ENCODE results near the gene WDPCP.
"Not testable (repeated sequence)": the region's sequence is repeated elsewhere in the genome, so short reads cannot be mapped to it uniquely, and the experiment has no call there.

The WDPCP gene

DNA sequence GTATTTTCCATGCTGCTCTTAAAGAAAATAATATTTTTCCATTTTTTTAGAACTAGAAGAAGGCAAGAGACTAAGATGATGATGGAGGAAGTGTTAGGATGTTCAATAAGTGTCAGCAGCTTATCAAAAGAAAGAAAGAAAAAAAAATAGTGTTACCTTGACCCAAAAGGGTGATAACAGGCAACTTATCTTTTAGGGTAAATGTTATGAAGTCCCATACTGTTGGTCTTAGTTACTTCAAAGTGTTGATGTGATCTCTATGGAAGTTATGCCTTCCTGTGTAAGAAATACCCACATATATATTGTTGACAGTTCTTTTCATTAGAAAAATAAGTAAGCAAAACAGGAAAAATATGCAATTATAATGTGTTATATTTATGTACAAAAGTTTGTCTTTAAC is 394.1 kb downstream of the WDPCP start:
- H3K9ac ChIP-seq (ENCODE audit: low read depth, low read length): no peak overlapping the region
- no peaks in the 10 kb centered on the region for H3K36me3 ChIP-seq (ENCODE audit: insufficient read depth, low read length)
- H3K9me3 ChIP-seq (ENCODE audit: control insufficient read depth, insufficient read depth, low read length): no peaks in the 10 kb centered on the region
- no peaks in the 10 kb centered on the region for H3K4me1 ChIP-seq (ENCODE audit: insufficient read depth, low read length)

DNA sequence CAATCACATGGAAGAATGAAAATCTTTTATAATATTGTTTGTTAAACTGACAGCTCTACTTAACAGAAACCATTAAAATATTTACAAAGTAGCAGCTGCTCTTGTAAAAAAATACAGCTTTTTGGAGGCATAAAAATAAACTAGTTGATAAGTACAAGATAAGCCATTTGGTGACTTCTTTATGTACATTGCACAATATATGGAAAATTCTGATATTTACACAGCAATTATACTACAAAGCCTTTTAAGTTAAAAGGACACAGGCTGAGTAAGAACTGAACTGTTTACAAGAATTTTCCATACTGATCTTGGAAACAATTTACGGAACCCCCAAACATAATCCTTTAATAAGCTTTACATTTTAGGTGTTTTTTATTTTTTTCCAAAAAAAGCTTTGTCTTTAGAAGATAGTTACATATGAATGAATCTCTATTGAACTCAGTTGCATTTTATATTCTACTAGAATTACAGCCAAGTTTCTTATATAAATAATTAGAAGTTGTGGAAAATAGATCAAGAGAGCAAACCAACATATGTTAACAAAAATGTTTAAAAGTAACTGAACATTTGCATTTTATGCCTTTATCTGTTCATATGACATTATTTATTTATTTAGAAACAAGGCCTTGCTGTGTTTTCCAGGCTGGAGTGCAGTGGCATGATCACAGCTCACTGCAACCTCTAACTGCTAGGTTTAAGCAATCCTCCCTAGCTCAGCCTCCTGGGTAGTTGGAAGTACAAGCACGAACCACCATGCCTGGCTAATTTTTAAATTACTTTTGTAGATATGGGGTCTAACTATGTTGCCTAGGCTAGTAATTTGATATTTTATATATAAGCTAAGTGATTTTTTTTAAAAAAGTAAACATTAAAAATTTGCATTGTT is 395.1 kb downstream of the WDPCP start:
- Histone ChIP-seq H3K9me3 (ENCODE audit: control insufficient read depth, insufficient read depth, low read length) (no peaks in the 10 kb centered on the region; the same call in 1 of the 2 replicates), H3K4me1 (ENCODE audit: insufficient read depth, low read length) (no peaks in the 10 kb centered on the region), H3K9ac (ENCODE audit: low read depth, low read length) (no peak overlapping the region), H3K36me3 (ENCODE audit: insufficient read depth, low read length) (no peaks in the 10 kb centered on the region)

DNA sequence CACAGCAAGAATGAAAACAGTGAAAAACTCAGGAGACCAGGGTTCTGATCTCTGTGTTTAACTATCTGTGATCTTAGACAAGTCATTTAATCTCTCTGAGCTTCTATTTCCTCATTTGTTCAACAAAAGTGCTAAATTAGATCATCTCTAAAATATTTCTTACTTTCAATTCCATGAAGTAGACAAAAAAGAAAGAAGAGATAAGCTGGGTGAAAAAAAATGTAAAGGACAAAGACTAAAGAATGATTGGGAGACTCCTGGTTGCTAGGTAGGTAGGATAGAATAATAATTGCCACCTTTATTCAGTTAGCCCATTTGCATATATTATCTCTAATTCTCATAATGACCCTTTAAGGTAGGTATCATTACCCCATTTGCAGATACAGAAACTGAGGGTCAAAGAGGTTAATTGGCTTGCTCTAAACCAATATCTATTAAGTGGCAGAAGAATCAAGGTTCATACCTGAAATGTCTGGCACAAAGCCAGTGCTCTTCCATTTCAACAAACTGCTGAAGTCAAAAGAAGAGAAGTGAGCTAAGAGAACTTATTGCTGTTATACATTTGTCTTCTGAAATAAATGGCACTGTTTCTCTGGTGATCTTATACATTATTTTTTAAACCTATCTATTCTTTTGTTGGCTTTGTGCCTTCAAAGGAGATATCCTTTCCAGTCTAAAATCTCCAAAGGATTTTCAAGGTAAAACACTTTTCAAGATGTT is 395.9 kb downstream of the WDPCP start:
- Histone ChIP-seq H3K36me3 (ENCODE audit: insufficient read depth, low read length) (no peaks in the 10 kb centered on the region), H3K9me3 (ENCODE audit: control insufficient read depth, insufficient read depth, low read length) (peaks cover 5% of the 10 kb centered on the region; the same call in 1 of the 2 replicates), H3K9ac (ENCODE audit: low read depth, low read length) (no peak overlapping the region), H3K4me1 (ENCODE audit: insufficient read depth, low read length) (no peaks in the 10 kb centered on the region)

DNA sequence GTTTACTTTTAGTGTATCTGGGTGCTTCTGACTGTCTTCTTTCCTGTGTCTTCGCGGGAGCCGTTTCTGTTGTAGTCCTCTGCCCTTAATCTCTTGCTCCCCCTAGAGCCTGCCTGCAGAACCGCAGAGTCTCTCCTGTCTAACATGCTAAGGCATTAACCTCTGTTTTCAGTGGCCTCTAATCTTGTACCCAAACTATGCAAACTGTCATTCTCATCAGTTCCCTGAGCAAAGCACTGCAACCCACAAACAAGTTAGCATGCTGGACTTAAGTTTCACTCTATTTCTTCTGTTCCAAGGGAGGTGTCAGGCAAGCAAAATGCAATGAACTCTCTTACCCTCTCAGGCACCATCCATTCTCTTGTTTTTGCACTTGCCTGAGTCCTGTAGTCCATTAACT is 399.3 kb downstream of the WDPCP start:
- no peak overlapping the region for H3K9ac ChIP-seq (ENCODE audit: low read depth, low read length)
- no peaks in the 10 kb centered on the region for H3K36me3 ChIP-seq (ENCODE audit: insufficient read depth, low read length)
- H3K4me1 ChIP-seq (ENCODE audit: insufficient read depth, low read length): no peaks in the 10 kb centered on the region
- H3K9me3 ChIP-seq (ENCODE audit: control insufficient read depth, insufficient read depth, low read length): peaks cover 5% of the 10 kb centered on the region; the same call in 1 of the 2 replicates

DNA sequence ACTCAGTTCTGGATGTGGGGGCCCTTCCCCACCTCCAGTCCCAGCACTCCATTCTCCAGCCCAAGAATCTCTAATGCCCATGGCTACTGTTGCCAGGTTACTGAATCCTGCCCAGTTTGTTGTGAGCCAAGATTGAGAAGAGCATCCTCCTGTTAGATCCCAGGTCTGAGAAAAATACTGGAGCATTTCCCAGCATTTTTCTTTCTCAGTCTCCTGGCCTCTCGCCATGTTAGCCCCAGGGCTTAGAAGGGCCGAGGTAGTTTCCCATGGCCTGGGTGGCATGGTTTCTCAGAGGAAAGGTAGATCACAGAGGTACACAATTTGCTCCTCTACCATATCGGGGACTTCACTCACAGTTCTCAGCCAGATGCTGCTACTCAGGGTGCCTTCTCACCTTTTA is 401.9 kb downstream of the WDPCP start:
- Histone ChIP-seq H3K36me3 (ENCODE audit: insufficient read depth, low read length) (no peaks in the 10 kb centered on the region), H3K9ac (ENCODE audit: low read depth, low read length) (no peak overlapping the region)

DNA sequence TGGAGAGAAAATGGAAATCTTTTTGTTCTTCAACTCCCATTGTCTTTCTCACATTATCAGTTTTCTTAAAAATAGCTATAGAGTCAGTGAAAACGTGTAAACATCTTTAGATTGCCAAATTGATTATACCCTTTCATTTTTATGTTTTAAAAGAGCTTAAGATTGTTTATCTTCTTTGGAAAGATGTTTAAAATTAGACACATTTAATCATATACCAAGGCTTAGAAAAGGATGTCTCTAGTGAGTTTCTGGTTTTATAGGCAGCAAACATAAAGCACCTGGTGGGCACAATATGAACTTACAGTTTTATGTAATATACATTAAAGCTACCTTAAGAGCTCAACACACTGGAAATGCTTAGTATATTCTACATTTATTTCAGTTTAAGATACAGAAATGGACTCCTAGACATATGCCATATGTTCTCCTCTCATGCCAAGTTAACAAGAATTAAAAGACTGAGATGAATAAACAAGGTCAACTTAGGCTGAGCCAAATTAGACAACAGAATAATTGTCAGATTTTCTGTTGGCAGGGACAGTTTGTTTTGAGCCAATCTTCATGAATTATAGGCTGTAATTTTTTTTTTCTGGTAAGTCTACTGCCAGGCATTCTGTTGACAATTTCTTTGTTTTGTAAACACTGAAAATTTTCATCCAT is 425.0 kb downstream of the WDPCP start:
- Histone ChIP-seq H3K9ac (ENCODE audit: low read depth, low read length) (no peak overlapping the region), H3K4me1 (ENCODE audit: insufficient read depth, low read length) (no peaks in the 10 kb centered on the region), H3K36me3 (ENCODE audit: insufficient read depth, low read length) (no peaks in the 10 kb centered on the region), H3K9me3 (ENCODE audit: control insufficient read depth, insufficient read depth, low read length) (no peaks in the 10 kb centered on the region)

More for the DNA sequence above, 401.9 kb downstream of the WDPCP start:
- Histone ChIP-seq H3K4me1 (ENCODE audit: insufficient read depth, low read length) (no peaks in the 10 kb centered on the region), H3K9me3 (ENCODE audit: control insufficient read depth, insufficient read depth, low read length) (peaks cover 5% of the 10 kb centered on the region; the same call in 1 of the 2 replicates)

DNA sequence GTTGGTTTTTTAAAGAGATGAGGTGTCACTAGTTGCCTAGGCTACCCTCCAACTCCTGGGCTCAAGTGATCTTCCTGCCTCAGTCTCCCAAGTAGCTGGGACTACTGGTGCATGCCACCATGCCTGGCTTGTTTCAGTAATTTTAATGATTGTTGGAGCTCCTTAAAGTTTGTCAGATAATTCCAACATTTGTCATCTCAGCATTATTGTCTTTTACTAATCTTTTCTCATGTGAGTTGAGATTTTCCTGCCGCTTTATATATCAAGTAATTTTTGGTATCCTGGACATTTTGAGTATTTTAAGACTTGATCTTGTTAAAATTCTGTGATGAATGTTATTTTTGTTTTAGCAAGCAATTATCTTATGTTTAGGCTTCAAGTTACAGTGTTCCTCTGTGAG is 429.0 kb downstream of the WDPCP start:
- H3K4me1 ChIP-seq (ENCODE audit: insufficient read depth, low read length): no peaks in the 10 kb centered on the region
- no peaks in the 10 kb centered on the region for H3K36me3 ChIP-seq (ENCODE audit: insufficient read depth, low read length)
- no peaks in the 10 kb centered on the region for H3K9me3 ChIP-seq (ENCODE audit: control insufficient read depth, insufficient read depth, low read length)
- H3K9ac ChIP-seq (ENCODE audit: low read depth, low read length): no peak overlapping the region

DNA sequence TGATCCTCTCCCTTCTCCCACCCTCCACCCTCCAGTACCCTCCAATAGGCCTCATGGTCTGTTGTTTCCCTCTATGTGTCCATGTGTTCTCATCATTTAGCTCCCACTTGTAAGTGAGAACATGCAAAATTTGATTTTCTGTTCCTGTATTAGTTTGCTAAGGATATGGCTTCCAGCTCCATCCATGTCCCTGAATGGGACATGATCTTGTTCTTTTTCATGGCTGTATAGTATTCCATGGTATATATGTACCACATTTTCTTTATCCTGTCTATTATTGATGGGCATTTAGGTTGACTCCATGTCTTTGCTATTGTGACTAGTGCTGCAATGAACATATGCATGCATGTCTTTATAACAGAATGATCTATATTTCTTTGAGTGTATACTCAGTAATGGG is 451.6 kb downstream of the WDPCP start:
- H3K9me3 ChIP-seq (ENCODE audit: control insufficient read depth, insufficient read depth, low read length); H3K36me3 ChIP-seq (ENCODE audit: insufficient read depth, low read length); H3K4me1 ChIP-seq (ENCODE audit: insufficient read depth, low read length); H3K9ac ChIP-seq (ENCODE audit: low read depth, low read length): not testable (repeated sequence)

DNA sequence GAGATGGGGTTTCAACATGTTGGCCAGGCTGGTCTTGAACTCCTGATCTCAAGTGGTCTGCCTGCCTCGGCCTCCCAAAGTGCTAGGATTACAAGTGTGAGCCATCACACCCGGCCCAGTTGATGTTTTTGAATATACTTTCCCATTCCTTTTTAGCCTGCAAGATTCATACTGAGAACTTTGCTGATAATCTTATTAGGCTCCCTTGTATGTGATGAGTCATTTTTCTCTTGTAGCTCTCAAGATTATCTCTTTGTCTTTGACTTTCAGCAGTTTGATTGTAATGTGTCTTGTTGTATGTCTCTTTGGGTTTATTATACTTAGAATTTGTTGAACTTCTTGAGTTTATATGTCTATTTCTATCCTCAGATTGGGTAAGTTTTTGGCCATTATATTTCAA is 456.3 kb downstream of the WDPCP start:
- no peak overlapping the region for H3K9ac ChIP-seq (ENCODE audit: low read depth, low read length)
- H3K36me3 ChIP-seq (ENCODE audit: insufficient read depth, low read length): no peaks in the 10 kb centered on the region
- no peaks in the 10 kb centered on the region for H3K4me1 ChIP-seq (ENCODE audit: insufficient read depth, low read length)
- H3K9me3 ChIP-seq (ENCODE audit: control insufficient read depth, insufficient read depth, low read length): peaks cover 4% of the 10 kb centered on the region; the same call in 1 of the 2 replicates

DNA sequence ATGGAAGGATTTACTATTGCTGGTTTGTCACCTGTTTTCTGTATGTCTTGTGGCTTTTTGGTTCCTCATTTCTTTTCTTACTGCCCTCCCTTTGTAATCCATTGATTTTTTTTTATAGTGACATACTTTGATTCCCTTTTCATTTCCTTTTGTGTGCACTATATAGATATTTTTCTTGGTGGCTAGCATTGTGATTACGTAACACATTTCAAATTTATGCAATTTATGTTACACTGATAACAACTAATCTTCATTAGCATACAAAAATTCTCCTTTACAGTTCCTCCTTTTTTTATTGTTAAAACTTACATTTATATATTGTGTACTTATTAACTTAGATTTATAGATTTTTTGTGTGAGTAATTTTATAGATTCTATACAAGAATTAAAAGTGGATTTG is 457.1 kb downstream of the WDPCP start:
- no peak overlapping the region for H3K9ac ChIP-seq (ENCODE audit: low read depth, low read length)

DNA sequence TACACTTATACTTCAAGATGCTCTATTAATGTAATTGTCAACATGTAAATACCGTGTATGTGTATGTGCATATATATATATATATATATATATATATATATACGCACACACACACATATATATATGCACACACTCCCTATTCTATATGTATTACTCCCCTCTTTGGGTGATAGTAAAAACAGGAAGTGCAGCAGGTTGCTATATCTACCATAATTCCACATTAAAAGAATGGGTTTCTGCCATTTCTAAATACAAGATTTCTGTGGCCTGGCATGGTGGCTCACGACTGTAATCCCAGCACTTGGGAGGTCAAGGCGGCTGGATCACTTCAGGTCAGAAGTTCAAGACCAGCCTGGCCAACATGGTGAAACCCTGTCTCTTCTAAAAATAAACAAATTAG is 460.7 kb downstream of the WDPCP start:
- no peaks in the 10 kb centered on the region for H3K36me3 ChIP-seq (ENCODE audit: insufficient read depth, low read length)

More for the DNA sequence above, 457.1 kb downstream of the WDPCP start:
- no peaks in the 10 kb centered on the region for H3K36me3 ChIP-seq (ENCODE audit: insufficient read depth, low read length)
- H3K4me1 ChIP-seq (ENCODE audit: insufficient read depth, low read length): no peaks in the 10 kb centered on the region
- peaks cover 4% of the 10 kb centered on the region; the same call in 1 of the 2 replicates for H3K9me3 ChIP-seq (ENCODE audit: control insufficient read depth, insufficient read depth, low read length)

DNA sequence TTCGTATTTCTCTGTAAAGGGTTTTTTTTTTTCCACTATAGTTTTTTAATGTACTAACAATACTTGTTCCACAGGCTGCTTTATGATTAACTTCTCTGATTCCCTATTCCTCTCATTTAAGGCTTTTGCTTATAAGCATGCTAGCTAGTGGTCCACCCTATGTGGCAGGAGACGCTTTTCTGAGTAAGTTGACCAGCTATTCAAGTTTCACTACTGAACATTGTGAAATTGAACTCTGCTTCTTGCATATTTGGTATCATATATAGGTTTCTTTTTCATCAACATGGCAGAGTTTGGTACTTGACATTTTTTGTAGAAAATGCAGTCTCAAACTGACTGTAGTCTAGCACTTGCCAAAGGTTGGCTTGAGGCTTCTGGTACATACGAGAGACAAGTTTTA is 463.4 kb downstream of the WDPCP start:
- Histone ChIP-seq H3K9ac (ENCODE audit: low read depth, low read length) (no peak overlapping the region), H3K36me3 (ENCODE audit: insufficient read depth, low read length) (no peaks in the 10 kb centered on the region), H3K4me1 (ENCODE audit: insufficient read depth, low read length) (0 out of 2 replicates have a peak, but pooled peaks cover 4% of the 10 kb centered on the region), H3K9me3 (ENCODE audit: control insufficient read depth, insufficient read depth, low read length) (no peaks in the 10 kb centered on the region)

More for the DNA sequence above, 460.7 kb downstream of the WDPCP start:
- H3K9me3 ChIP-seq (ENCODE audit: control insufficient read depth, insufficient read depth, low read length): 0 out of 2 replicates have a peak, but pooled peaks cover 4% of the 10 kb centered on the region
- H3K4me1 ChIP-seq (ENCODE audit: insufficient read depth, low read length): 0 out of 2 replicates have a peak, but pooled peaks cover 4% of the 10 kb centered on the region
- no peak overlapping the region for H3K9ac ChIP-seq (ENCODE audit: low read depth, low read length)

DNA sequence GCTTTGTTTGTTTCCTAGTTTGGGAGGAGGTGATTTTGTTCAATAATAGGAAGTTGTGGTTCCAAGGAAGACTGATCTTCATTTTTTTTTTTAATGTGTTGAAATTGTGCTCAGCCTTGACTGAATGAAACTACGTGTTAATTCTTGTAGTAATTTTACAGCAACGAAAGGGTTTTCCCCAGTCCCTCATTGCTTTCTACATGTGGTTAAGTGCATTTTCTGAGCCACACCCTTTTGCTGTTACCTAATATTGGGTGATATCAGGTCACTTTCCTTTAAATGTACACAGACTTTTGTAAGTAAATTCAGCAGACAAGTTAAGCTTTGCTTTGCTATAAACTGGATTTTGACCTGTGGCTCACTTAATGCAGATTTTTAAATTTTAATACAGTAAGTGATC is 464.1 kb downstream of the WDPCP start:
- Histone ChIP-seq H3K4me1 (ENCODE audit: insufficient read depth, low read length) (0 out of 2 replicates have a peak, but pooled peaks cover 4% of the 10 kb centered on the region), H3K9ac (ENCODE audit: low read depth, low read length) (no peak overlapping the region), H3K9me3 (ENCODE audit: control insufficient read depth, insufficient read depth, low read length) (no peaks in the 10 kb centered on the region), H3K36me3 (ENCODE audit: insufficient read depth, low read length) (no peaks in the 10 kb centered on the region)

DNA sequence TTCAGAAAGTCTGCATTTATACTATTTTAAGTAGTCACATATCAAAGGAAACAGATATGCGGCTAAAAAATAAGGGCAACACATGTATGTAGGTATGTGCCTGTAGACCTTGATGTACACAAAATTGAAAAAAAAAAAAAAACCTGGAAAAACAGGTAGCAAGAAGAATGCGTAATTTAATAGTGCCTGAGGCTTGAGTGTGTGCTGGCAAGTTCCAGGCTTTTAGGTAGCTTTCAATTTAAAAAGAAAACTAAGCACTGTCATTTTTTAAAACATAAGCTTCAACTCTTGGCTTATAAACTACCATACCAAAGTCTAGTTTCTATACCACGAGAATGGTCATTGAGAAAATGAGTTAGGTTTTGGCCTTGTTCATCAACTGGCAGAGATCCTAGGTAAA is 465.4 kb downstream of the WDPCP start:
- 0 out of 2 replicates have a peak, but pooled peaks cover 4% of the 10 kb centered on the region for H3K4me1 ChIP-seq (ENCODE audit: insufficient read depth, low read length)
- no peaks in the 10 kb centered on the region for H3K36me3 ChIP-seq (ENCODE audit: insufficient read depth, low read length)
- no peak overlapping the region for H3K9ac ChIP-seq (ENCODE audit: low read depth, low read length)
- H3K9me3 ChIP-seq (ENCODE audit: control insufficient read depth, insufficient read depth, low read length): no peaks in the 10 kb centered on the region

Measured in ES-I3 (cell line).